Fibroblast of pulmonary artery (primary cell): ENCODE data around the gene EMP1.

ENCODE experiments used
- DNase-seq: peaks from one replicate; pipeline ENCODE4 v3.0.0-alpha.2; 2010; ENCODE audit warnings: low read depth
- H3K4me3 ChIP-seq: replicated peaks from 2 replicates; pipeline ENCODE4 v1.5.1; 2011; ENCODE audit warnings: low read depth, mild to moderate bottlenecking, control low read depth, low read length, moderate library complexity
- CTCF ChIP-seq: IDR thresholded peaks from 2 replicates; pipeline ENCODE4 v1.5.1; 2011; ENCODE audit warnings: mild to moderate bottlenecking, control low read depth, low read length, inconsistent platforms; ENCODE audit errors: missing control alignments

EMP1 gene

GRCh38 chr12:13219320-13219719 is 22.8 kb downstream of the EMP1 start:
- H3K4me3 ChIP-seq, result no peak overlapping the region
- TF ChIP-seq CTCF, result no peak
- DNase-seq, result no peak

- DNase-seq, result no peak
- no peak overlapping the region for H3K4me3 ChIP-seq
- no peak for TF ChIP-seq CTCF
Measured at GRCh38 chr12:13220838-13221237, 24.3 kb downstream of the EMP1 start.

DNA sequence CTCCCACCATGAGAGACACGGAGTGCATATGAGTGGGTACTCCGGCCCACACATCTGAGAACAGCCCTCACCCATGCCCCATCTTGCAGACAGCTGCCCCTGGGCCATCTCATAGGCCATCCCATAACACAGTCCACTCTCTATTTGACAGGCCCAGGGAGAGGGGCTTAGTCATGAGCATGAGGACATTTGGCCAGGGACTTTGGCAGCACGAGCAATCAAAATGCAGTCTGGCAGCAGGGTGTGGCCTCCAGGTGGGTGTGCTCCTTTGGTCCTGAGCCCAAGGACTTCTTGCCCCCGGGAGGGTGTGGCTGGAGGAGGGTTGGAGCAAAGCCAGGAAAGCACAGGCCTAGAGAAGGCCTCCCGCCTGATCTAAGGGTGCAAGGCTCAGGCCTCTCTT is 25.6 kb downstream of the EMP1 start:
- no peak for TF ChIP-seq CTCF
- DNase-seq, result no peak
- no peak overlapping the region for H3K4me3 ChIP-seq

- no peak for TF ChIP-seq CTCF
- no peak overlapping the region for H3K4me3 ChIP-seq
- peak; percentile 80 for DNase-seq
Measured at GRCh38 chr12:13223179-13223804, 26.8 kb downstream of the EMP1 start.

DNA sequence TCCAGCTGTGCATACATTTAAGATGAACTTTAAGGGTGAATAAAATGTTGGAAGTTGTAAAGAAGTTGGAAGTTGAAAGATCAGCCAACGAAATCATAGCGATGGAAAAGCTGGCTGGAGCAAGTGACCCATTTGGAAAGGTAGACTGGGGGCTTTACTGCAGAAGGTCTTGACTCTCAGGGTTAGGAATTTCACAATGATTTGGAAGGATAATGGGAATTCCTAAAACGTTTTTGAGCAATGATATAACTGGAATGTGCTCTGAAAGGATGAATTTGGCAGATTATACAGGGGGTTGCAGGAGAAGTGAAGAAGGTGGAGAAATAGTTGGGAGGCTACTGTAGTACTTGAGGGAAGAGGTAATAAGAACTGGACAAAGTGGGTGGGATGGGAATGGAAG is 27.4 kb downstream of the EMP1 start:
- no peak for TF ChIP-seq CTCF
- H3K4me3 ChIP-seq, result no peak overlapping the region
- DNase-seq, result peak; percentile 71

GRCh38 chr12:13227191-13227590 is 30.7 kb downstream of the EMP1 start:
- H3K4me3 ChIP-seq, result no peak overlapping the region
- DNase-seq, result no peak
- no peak for TF ChIP-seq CTCF

DNA sequence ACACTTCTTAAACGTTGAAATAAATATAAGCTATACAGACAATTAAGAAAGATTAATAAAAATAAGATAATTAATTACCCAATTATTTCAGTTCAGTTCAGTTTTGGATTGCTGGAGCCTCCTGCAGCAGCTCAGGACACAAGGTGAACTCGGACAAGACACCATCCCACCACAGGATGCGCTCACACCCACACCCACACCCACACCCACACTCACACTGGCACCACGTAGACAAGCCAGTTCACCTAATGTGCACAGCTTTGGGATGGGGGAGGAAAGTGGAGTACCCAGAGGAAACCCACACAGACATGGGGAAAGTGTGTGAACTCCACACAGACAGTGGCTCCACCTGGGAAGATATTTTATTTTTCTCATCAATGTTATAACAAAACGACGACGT is 32.1 kb downstream of the EMP1 start:
- TF ChIP-seq CTCF, result no peak
- no peak overlapping the region for H3K4me3 ChIP-seq
- DNase-seq, result no peak
